Measurements from ENCODE around the gene PSME3.
"Not testable (repeated sequence)": the region's sequence is repeated elsewhere in the genome, so short reads cannot be mapped to it uniquely, and the experiment has no call there.

PSME3 gene

DNA sequence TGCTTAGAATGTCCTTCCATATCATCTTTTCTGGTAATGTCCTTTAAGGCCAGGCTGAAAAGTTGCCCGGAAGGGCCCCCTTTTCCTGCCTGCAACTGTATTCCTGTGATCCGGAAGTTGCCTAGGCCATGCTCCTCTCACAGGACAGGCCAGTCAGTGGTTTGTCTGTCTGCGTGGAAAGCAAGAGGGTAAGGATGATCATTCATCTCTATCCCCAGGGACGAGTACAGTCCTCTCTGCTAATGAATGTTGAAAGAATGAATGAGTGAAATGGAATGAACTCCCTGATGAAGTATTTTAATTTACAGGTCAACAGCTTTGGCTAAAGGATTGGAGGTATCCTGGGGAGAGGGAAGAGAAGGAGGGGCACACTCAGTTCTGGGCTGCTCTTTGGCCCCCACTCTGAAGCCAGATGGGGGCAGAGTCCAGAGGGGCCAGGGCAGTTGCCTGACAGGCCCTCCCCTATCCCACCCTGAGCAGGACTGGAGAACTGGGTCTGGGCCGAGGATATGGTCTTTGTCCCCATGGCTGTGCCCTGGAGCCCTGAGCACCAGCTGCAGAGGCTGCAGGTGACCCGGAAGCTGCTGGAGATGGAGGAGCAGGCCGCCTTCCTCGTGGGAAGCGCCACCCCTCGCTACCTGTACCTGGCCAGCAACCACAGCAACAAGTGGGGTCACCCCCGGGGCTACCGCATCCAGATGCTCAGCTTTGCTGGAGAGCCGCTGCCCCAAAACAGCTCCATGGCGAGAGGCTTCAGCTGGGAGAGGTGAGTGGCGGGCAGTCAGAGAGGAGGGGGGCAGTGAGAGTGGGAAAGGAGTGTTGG lies 21.0 kb downstream of the PSME3 start:
- TF ChIP-seq, protein P1, sequence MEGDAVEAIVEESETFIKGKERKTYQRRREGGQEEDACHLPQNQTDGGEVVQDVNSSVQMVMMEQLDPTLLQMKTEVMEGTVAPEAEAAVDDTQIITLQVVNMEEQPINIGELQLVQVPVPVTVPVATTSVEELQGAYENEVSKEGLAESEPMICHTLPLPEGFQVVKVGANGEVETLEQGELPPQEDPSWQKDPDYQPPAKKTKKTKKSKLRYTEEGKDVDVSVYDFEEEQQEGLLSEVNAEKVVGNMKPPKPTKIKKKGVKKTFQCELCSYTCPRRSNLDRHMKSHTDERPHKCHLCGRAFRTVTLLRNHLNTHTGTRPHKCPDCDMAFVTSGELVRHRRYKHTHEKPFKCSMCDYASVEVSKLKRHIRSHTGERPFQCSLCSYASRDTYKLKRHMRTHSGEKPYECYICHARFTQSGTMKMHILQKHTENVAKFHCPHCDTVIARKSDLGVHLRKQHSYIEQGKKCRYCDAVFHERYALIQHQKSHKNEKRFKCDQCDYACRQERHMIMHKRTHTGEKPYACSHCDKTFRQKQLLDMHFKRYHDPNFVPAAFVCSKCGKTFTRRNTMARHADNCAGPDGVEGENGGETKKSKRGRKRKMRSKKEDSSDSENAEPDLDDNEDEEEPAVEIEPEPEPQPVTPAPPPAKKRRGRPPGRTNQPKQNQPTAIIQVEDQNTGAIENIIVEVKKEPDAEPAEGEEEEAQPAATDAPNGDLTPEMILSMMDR (conservative IDR thresholded peaks at IDR 0.05; ENCODE audit: control insufficient read depth, insufficient read depth, low read depth, low read length): no peak
- H3K4me3 ChIP-seq (ENCODE audit: control insufficient read depth, low read depth, low read length): no peak overlapping the region
- DNase-seq (ENCODE audit: low read depth): no peak

DNA sequence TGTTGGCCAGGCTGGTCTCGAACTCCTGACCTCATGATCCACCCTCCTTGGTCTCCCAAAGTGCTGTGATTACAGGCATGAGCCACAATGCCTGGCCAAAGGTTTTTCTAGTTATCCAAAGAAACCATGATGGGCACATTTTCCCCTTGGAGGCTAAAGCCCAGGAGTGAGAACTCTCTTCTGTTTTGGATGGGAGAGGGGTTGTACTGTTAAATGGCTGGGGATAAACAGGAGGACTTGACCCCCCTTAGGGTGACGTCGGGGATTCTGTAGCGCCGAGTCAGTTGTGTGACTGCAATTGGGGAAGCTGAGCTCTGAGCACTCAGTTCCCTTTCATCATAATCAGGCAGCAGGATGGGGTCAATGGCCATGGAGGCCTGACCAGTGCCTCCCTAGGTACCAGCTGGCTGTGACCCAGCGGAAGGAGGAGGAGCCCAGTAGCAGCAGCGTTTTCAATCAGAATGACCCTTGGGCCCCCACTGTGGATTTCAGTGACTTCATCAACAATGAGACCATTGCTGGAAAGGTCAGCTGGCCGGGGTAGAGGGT lies 21.9 kb downstream of the PSME3 start:
- no peak for DNase-seq (ENCODE audit: low read depth)
- TF ChIP-seq, protein P1 (conservative IDR thresholded peaks at IDR 0.05; ENCODE audit: control insufficient read depth, insufficient read depth, low read depth, low read length): no peak
- no peak overlapping the region for H3K4me3 ChIP-seq (ENCODE audit: control insufficient read depth, low read depth, low read length)

DNA sequence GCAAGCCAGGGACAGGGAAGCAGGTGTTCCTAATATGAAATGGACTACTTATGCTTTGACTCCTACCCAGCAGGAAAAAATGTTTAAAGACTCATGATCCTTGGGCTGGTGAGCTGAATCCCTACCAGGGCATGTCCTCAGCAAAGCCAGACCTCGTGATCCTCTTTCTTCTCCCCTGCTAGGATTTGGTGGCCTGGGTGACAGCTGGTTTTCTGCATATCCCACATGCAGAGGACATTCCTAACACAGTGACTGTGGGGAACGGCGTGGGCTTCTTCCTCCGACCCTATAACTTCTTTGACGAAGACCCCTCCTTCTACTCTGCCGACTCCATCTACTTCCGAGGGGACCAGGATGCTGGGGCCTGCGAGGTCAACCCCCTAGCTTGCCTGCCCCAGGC lies 22.9 kb downstream of the PSME3 start:
- H3K4me3 ChIP-seq (ENCODE audit: control insufficient read depth, low read depth, low read length); DNase-seq (ENCODE audit: low read depth): not testable (repeated sequence)

DNA sequence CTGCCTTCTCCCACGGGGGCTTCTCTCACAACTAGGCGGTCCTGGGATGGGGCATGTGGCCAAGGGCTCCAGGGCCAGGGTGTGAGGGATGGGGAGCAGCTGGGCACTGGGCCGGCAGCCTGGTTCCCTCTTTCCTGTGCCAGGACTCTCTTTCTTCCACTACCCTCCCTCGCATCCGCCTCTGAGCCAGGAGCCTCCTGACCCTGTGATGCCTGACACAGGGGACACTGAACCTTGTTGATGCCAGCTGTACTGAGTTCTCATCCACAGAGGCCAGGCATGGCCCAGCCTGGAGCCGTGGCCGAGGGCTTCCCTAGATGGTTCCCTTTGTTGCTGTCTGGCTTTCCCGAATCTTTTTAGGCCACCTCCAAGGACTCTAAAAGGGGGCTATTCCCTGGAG lies 23.3 kb downstream of the PSME3 start:
- DNase-seq (ENCODE audit: low read depth); H3K4me3 ChIP-seq (ENCODE audit: control insufficient read depth, low read depth, low read length): not testable (repeated sequence)

DNA sequence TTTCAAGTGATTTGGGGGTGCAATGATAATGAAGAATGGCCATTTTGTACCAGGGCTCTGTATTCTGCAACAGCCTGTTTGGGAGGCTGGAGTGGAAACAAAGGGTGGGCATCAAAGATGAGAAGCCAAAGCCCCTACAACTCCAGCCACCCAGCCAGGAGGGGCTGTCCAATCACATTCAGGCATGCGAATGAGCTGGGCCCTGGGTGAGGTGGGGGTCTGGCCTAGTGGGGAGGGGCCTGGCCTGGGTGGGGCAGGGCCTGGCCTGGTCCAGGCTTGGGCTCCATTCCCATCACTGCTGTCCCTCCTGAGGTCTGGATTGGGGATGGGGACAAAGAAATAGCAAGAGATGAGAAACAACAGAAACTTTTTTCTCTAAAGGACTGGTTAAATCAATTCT lies 24.2 kb downstream of the PSME3 start:
- TF ChIP-seq, protein P1 (conservative IDR thresholded peaks at IDR 0.05; ENCODE audit: control insufficient read depth, insufficient read depth, low read depth, low read length): no peak
- DNase-seq (ENCODE audit: low read depth): no peak
- H3K4me3 ChIP-seq (ENCODE audit: control insufficient read depth, low read depth, low read length): no peak overlapping the region

DNA sequence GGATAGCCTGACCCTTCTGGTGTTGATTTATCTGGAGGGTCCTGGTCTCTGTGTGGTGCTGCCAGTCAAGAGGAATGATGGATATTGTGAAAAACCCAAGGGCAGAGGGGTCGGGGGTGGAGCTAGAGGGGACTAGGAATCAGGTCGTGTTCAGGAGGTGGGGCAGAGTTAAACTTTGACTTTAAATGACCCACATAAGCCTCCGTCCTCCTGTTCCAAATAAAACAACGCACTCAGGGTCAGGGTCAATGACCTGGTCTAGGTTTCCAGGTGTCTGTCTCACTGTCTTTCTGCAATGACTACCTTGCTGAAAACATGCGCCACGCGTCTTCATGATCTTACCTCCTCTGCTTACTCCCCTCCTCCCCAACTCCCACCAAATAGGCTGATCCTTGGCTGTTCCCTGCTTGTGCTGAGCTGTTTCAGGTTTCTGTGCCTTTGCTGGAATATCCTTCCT lies 32.5 kb downstream of the PSME3 start:
- no peak overlapping the region for H3K4me3 ChIP-seq (ENCODE audit: control insufficient read depth, low read depth, low read length)
- TF ChIP-seq, protein P1 (conservative IDR thresholded peaks at IDR 0.05; ENCODE audit: control insufficient read depth, insufficient read depth, low read depth, low read length): no peak
- no peak for DNase-seq (ENCODE audit: low read depth)

DNA sequence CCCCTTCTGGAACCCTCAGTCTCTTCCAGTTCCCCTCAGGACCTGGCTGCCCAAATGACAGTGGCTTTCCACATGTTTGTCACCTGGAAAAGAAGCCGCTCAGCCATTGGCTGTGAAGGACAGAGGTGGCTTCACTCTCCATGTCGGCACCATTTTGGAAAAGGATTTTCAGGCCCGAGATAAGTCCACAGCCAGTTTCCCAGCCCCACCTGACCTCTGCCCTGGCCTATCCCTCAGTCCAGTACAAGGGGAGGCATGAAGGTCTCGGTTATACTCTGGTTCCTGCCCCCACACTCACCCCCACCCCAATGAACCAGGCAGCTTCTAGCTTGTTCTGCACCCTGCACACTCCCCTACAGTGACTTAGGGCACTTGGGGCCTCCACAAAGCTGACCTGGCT lies 33.0 kb downstream of the PSME3 start:
- H3K4me3 ChIP-seq (ENCODE audit: control insufficient read depth, low read depth, low read length): no peak overlapping the region
- no peak for DNase-seq (ENCODE audit: low read depth)
- TF ChIP-seq, protein P1 (conservative IDR thresholded peaks at IDR 0.05; ENCODE audit: control insufficient read depth, insufficient read depth, low read depth, low read length): no peak

All from fibroblast of mammary gland (primary cell).